ENCODE results near the gene GRIFIN.
A peak's percentile ranks its signal among the peaks of the same experiment; 100 is the strongest.

Gene GRIFIN, protein sequence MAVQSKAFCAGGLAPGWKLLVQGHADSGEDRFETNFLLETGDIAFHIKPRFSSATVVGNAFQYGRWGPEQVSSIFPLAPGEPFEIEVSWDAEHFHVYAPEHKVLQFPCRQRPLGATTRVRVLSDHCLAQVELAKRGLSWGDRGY

GRCh38 chr7:2476298-2476697 lies at the start of gene GRIFIN:
TSS of gene GRIFIN (minus strand) at chr7:2476398. CDS start at chr7:2476383, 15 bp downstream.
- DNase-seq = no peak
- intact Hi-C loops (cut with DNase I) = no loop called here

GRCh38 chr7:2524808-2525657 lies 48.8 kb upstream of the GRIFIN start:
- DNase-seq = no peak
- intact Hi-C loops (cut with DNase I) = loop anchor here (5.0 kb wide), 1 partner anchor 32 kb away; the partner anchor contains the start of genes BRAT1 and IQCE

DNA sequence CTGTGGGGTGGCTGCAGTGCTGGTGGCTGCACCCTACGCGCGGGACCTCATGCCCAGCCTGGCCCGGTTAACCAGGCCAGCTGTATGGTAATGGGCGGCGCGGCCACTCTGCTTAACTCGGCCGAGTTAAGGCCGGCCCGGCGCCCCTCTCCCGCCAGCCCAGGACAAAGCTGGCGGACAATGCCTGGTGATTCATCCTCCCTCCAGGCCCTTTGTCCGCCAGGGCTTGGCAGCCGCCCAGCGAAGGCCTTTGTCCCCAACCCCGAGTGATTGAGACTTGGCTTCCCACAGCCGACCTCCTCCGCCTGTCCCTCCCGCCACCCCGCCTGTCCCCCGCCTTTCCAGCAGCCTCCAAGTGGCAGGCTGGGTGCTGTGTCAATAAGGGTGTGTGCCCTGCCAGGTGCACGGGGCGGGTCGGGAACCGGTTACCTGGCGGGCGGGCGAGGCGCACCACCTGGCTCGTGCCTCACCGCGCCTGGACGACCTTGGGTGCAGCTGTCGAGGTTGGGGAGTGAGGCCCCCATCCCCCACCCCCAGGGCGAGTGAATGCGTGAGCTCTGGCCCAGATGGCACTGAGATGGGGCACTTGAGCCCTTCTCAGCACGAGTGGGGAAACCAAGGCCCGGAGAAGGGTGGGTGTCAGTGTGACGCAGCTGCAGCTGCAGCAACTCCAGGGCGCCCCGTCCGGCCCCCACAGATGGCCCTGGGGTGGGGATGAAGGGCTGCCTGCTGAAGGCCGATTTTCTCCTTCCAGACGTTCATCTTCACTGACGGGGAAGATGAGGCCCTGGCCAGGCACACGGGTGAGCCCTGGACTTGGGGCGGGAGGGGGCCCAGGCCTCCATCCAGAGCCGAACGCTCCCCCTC lies 48.0 kb upstream of the GRIFIN start:
- peak; percentile 84 to 98 (median 92) for DNase-seq
- intact Hi-C loops (cut with DNase I) = loop anchor here (5.0 kb wide), 1 partner anchor 33 kb away; the partner anchor contains the start of genes BRAT1 and IQCE

GRCh38 chr7:2523461-2523936 lies 47.3 kb upstream of the GRIFIN start:
- DNase-seq = peak in 1 of 42 donors; percentile 59
- intact Hi-C loops (cut with DNase I) = loop anchor here (5.0 kb wide), 1 partner anchor 34 kb away; the partner anchor contains the start of genes BRAT1 and IQCE

DNA sequence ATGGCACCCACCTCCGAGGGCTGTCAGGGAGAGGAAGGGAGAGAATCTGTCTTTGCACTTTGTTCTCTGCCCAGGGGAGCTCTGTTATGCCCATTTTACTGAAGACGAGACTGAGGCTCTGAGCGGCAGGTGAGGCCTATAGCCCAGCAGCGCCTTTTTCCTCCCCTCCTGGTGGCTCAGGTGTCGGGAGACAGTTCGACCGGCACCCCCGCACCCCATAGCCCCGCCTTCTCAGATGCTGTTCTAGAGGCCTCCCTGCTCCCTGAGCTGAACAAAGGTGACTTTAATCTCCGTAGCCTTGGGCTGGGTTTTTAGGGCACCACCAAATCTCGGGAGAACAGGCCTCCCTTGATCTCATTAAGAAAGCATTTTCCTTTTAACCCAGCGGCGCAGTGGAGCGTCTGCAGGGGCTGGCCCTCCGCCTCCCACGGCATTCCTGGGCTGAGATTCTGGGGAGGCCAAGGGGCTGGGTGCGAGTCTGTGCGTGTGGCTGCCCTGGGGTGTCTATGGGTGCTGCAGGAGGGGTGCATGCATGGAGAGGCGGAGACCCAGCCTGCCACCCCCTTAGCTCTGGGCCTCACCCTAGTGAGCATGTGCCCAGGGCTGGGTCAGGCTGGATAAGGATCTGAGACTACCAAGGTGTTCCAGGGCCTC lies 46.7 kb upstream of the GRIFIN start:
- DNase-seq = peak in 1 of 42 donors; percentile 51
- intact Hi-C loops (cut with DNase I) = loop anchor here (5.0 kb wide), 1 partner anchor 34 kb away; the partner anchor contains the start of genes BRAT1 and IQCE

DNA sequence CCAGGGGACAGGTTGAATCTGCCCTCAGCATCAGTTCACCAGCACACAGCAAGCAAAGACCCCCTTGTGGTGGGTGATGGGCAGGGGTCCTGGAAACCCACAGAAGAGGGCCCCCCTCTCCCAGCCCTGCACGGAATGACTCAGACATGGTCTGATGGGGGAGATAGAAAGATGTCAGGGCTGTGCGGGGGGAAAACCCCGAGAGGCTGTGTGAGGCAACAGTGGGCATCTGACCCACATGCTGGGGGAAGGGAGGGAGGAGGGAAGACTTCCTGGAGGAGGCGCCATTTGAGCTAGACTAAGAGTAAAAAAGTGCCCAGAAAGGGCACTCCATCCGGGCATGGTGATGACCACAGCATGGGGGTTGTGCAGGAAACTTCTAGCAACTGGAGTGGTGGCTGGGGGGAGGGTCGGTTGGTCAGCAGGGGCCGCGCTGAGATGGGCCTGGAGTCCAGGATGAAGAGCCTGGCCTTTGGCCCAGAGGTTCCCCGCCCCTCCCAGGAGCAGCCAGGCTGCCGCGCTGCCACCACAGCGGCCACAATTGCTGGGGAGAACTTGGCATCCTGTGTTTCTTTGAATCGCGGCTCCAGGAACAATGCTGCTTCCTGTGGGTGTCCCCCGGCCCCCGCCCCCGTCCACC lies 45.9 kb upstream of the GRIFIN start:
- DNase-seq = peak in 8 of 42 donors; percentile 31 to 71 (median 44)

GRCh38 chr7:2521341-2521745 lies 45.1 kb upstream of the GRIFIN start:
- DNase-seq = peak in 3 of 42 donors; percentile 26 to 63 (median 62)
- intact Hi-C loops (cut with DNase I) = loop anchor here (5.0 kb wide), 1 partner anchor 36 kb away; the partner anchor contains the start of genes BRAT1 and IQCE

More for the DNA sequence above, 45.9 kb upstream of the GRIFIN start:
- intact Hi-C loops (cut with DNase I) = loop anchor here (5.0 kb wide), 1 partner anchor 35 kb away; the partner anchor contains the start of genes BRAT1 and IQCE

DNA sequence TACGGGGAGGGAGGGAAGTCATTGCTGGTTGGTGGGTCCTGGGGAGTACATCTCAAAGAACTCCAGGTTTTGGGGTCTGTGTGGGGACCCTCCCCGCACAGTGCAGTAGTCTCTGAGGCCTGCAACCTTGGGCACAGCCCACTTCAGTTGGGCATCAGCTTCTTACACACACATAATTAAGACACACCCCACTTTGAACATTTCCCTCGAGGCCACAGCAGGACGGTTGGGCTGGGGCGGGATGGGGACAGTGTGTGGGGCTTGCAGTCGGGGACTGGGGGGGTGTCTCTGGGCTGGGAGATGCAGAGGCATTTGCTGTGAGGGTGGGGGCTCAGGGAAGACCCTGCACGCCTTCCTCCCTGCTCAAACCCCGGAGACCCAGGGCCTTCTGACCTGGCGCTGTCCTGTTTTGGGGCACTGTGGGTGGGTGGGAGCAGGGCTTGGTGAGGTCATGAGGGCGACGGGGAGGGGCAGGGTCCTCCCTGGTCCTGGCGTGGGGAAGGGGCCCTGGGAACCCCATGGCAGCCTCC lies 44.6 kb upstream of the GRIFIN start:
- intact Hi-C loops (cut with DNase I) = loop anchor here (5.0 kb wide), 1 partner anchor 36 kb away; the partner anchor contains the start of genes BRAT1 and IQCE
- DNase-seq = no peak

DNA sequence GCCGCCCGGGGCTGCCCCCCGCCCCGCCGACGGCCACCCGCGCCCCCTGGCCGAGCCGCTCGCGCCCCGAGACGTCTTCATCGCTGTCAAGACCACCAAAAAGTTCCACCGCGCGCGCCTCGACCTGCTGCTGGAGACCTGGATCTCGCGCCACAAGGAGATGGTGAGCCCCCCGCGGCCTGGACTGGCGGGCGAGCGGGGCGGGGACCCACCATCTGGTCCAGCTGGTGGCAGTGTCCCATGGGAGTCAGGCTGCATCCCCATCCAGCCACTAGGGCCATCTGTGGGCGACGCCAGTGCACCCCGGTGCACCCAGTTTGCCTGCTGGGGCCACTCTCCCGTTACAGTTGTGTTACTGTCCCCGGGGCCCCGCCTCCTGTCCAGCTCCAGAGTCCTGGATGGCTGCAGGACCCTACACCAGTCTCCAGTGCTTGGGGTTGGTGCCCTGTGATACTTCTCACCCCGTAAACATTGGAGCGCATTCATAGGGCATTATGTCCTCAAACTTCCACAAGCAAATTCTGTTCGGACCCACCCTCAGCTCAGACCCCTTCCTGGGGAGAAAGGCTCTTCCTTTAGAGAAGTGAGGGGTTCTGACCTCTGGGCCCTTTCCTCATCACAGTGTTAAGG lies 44.0 kb upstream of the GRIFIN start:
- DNase-seq = peak in 7 of 42 donors; percentile 28 to 75 (median 50)

GRCh38 chr7:2519119-2519930 lies 43.1 kb upstream of the GRIFIN start, which contains the start of gene LFNG:
TSS of gene LFNG (plus strand) at chr7:2519774. CDS start at chr7:2519862, 88 bp downstream.
- peak; percentile 62 to 95 (median 89) for DNase-seq
- intact Hi-C loops (cut with DNase I) = no loop called here

More for the DNA sequence above, 44.0 kb upstream of the GRIFIN start:
- intact Hi-C loops (cut with DNase I) = loop anchor here (5.0 kb wide), 1 partner anchor 37 kb away; the partner anchor contains the start of genes BRAT1 and IQCE

GRCh38 chr7:2518737-2519118 lies 42.5 kb upstream of the GRIFIN start:
- intact Hi-C loops (cut with DNase I) = no loop called here

DNA sequence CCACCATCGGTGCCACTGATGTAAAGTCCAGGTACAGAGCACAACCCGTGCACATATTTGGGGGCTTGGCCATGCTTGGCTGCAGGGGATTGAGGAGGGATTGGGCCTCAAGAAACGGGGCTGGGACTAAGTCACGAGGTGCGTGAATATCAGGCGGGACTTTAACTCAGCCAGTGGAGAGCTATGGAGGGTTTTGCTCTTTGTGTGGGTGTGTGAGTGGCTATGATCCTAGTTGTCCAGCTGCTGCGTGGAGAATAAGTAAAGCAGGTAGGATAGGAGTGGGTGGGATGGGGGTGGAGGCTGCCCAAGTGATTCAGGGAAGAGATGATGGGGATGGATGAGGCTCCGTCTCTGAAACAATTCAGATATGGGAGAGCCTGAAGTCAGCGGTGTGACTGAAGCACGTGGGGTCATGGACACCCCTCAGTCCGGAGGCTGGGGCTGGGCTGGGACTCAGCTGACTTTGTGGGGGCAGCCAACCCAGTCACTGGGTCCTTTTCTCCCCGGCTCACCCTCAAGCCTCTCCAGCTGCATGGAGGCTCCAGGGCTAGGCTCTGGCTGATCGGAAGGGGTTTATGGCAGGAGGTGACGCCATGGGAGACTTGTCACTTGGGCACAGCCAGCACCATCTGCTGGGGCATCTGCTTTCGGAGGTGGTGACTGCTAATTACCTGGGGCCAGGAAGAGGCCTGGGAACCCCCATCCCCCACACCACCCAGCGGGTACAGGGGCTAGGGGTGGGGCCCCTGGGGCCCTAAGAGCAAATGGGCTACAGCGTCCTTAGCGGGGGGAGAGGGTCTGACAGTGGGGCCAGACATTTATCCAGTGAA lies 41.7 kb upstream of the GRIFIN start:
- no peak for DNase-seq
- intact Hi-C loops (cut with DNase I) = no loop called here

More at GRCh38 chr7:2518737-2519118, 42.5 kb upstream of the GRIFIN start:
- DNase-seq = no peak

DNA sequence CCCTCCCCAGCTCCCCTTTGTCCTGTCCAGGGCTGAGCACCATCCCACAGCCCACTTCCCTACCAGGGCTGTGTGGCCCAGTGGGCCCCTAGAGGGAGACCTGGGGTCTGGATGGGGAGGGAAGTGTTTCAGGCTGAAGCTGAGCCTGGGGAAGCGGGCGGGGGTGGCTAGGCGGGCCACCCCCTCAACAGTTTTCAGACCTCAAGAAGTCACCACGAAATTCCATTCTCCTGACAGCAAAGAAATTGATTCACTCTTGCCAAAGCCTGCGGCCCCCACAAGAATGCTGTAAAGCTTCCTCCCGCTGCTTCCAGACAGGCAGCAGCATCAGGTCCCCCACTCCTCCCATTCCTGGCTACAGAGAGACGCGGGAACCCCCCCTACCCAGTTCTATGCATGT lies 40.8 kb upstream of the GRIFIN start:
- DNase-seq = no peak
- intact Hi-C loops (cut with DNase I) = no loop called here

DNA sequence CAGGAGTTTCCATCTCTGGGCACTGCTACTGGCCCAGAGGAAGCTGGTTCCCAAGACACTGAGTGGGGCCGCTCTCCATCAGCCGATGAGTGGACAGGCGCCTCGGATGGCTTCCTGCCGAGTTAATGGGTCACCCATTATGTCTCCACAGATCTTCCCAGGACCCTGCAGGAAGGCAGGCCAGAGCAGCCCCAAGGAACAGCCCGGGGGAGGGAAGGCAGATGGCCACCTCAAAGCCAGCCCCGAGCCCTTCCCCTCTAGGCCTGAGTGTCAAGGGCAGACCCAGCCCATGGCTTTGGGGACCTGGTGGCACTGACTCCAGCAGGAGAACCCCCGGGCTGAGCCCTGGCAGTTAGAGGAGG lies 40.0 kb upstream of the GRIFIN start:
- intact Hi-C loops (cut with DNase I) = no loop called here
- no peak for DNase-seq

Data from head of caudate nucleus (tissue), 42 donors.